Fibroblast of mammary gland (primary cell): ENCODE data around the gene KCNA3.
A peak's percentile ranks its signal among the peaks of the same experiment; 100 is the strongest.

Experiments used
- DNase-seq: peaks from one replicate; pipeline ENCODE4 v3.0.0-alpha.2; 2010; ENCODE audit warnings: low read depth
- H3K4me3 ChIP-seq: 2 replicates; pipeline ENCODE4 v1.5.1; 2011; ENCODE audit warnings: low read depth, mild to moderate bottlenecking, low read length, moderate library complexity; ENCODE audit not compliant: control insufficient read depth
- TF ChIP-seq, protein P1 (sequence below): conservative IDR thresholded peaks from 2 replicates; pipeline ENCODE4 v1.5.1; 2011; ENCODE audit warnings: low read depth, low read length, inconsistent platforms; ENCODE audit not compliant: control insufficient read depth, insufficient read depth

KCNA3 gene

DNA sequence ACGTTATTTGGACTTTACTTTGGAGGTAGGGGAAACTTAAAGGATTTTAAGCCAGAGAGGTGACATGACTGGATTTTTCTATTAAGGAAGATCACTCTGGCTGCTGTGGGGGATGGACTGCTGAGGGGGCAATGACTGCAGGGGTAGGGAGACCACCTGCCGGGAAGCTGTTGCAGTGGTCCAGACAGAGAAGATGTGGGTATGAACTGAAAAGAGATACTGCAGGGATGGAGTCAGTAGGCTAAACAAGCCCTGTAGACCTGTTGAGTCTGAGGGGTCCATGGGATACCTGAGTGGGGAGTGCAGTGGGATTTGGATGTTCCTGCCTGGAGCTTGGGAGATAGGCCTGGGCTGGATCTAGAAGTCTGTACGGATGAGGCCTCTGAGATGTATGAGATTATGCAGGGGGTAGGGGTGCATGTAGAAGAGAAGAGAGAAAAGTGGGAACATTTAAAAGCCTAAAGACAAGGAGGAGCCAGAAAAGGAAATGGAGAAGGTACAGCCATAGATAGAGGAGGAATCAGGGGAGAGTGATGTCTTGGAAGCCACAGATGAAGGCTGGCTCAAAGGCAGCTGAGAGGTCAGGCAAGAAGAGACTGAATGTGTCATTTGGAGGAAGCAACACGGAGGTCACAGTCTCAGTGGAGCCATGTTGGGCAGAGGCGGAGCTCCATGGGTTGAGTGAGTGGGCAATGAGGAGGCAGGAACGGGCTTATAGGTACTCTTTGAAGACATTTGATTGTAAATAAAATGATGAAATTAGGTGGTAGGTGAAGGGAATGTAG is 42.7 kb downstream of the KCNA3 start:
- H3K4me3 ChIP-seq: no peak overlapping the region
- TF ChIP-seq, protein P1, sequence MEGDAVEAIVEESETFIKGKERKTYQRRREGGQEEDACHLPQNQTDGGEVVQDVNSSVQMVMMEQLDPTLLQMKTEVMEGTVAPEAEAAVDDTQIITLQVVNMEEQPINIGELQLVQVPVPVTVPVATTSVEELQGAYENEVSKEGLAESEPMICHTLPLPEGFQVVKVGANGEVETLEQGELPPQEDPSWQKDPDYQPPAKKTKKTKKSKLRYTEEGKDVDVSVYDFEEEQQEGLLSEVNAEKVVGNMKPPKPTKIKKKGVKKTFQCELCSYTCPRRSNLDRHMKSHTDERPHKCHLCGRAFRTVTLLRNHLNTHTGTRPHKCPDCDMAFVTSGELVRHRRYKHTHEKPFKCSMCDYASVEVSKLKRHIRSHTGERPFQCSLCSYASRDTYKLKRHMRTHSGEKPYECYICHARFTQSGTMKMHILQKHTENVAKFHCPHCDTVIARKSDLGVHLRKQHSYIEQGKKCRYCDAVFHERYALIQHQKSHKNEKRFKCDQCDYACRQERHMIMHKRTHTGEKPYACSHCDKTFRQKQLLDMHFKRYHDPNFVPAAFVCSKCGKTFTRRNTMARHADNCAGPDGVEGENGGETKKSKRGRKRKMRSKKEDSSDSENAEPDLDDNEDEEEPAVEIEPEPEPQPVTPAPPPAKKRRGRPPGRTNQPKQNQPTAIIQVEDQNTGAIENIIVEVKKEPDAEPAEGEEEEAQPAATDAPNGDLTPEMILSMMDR: no peak
- no peak for DNase-seq

DNA sequence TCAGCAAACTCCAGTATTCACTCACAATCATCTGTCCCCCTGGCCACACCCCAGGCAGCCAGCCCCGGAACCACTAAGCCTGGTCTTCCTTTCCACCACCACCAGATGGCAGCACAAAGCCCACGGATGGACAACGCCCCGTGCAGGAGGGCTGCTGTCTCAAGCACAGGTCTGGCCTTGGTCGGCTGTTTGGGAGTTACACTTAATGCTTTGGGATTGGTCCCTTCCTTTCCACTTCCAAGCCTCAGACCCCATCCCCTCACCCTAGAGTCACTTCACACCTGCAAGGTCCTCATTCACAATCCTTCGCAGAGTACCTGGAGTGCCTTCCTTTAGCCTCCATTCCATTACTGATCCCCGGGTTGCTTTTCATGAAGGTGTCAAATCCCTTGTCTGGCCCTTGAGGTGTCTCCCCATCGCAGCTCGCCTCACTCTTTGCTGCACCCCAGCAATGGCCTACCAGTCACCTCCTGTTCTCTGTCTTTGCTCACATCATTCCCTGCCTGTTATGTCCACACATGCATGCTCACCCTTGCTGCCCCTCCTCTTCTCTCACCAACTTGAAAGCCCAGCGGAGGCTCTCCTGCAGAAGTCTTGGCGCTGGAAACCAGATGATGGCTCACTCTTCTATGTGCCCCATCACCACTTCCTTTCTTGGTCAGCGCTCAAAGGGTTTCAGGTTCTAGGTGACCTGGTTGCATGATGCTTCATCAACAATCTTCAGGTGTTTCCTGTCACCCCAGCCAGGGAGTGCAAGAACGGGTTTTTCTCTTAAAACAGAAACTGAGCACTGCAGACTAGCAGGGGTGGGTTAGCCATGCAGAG is 43.7 kb downstream of the KCNA3 start:
- peak; percentile 56 for DNase-seq
- TF ChIP-seq, protein P1: peak; percentile 85
- H3K4me3 ChIP-seq: no peak overlapping the region

DNA sequence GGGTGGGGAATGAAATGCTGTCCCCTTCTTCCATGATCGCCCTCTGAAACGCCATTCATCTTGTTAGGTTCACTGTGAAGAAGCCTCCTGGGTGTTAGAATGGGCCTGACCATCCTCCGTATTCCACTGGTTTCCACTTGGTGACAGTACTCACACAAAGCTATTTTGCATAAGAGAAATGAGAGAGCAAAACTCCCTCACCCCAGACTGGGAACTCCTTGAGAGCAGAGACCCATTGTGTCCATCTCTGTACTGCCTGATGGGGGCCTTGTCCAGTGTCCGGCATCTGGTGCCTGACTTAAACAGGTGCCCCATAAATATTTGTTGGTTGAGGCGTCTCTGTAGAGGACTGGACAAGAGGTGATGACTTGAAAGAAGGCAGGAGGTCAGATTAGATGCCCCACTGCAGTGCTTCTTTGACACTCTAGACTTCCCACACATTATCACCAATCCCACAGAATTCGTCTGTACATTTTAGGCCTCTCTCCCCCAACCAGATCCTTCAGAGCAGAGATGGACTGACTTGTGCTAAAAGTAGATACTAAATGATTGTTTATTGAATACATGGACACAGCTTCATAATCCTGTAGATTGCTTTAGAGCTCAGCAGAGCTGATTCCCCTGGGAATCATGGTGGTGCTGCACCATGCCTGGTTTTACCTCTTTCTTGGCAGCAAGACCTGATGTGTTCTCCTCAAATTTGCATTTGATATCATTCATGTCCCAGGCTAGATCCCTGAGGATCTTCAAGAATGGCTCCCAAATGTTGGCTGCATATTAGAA is 46.2 kb downstream of the KCNA3 start:
- TF ChIP-seq, protein P1: no peak
- DNase-seq: no peak
- H3K4me3 ChIP-seq: no peak overlapping the region

DNA sequence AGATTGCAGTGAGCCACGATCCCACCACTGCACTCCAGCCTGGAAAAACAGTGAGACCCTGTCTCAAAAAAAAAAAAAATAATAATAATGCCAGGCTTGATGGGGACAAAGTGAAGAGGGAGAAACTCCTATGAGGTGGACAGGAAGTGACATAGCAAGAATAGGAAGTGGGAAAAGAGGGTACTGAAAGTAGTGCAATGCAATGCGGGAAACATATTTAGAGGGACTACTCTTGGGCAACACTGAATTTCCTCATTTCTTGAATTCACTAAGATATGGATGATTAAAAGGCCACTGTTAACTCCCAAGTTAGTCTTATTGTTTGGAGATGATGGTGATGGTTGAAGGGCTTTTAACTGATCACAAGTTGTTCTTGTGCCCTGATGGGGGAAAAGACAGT is 47.0 kb downstream of the KCNA3 start:
- DNase-seq: no peak
- no peak overlapping the region for H3K4me3 ChIP-seq
- TF ChIP-seq, protein P1: no peak

DNA sequence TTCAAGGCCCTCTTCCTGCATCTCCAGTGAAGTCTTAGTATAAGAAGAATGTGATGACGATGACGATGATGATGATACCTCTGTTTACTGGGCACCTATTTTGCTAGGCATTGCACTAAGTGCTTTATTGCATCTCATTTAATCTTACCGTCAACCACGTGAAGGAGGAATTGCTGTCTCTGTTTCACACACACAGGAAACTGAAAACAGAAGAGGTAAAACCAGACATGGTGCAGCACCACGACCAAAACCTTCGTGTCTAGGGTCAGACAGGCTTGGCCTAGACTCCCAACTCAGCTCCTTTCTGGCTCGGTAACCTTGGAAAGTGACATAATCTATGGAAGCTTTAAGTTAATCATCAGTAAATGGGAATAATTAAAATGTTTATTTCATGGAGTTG is 47.9 kb downstream of the KCNA3 start:
- TF ChIP-seq, protein P1: no peak
- H3K4me3 ChIP-seq: no peak overlapping the region
- no peak for DNase-seq
